HCT116 (cell line): ENCODE results near the gene ARNT2.

ENCODE experiments used
- JUND ChIP-seq: IDR thresholded peaks from 2 replicates; pipeline ENCODE4 v1.6.1; 2012
- POLR2A ChIP-seq: IDR thresholded peaks from 2 replicates; pipeline ENCODE4 v1.7.0; 2011; ENCODE audit warnings: borderline replicate concordance; ENCODE audit not compliant: insufficient read depth, insufficient read length; ENCODE audit errors: extremely low read depth
- RAD21 ChIP-seq: IDR thresholded peaks from 2 replicates; pipeline ENCODE4 v1.6.1; 2012; ENCODE audit warnings: low read depth, mild to moderate bottlenecking
- SP1 ChIP-seq: IDR thresholded peaks from 2 replicates; pipeline ENCODE4 v1.6.1; 2012; ENCODE audit warnings: low read depth
- YY1 ChIP-seq: IDR thresholded peaks from 2 replicates; pipeline ENCODE4 v1.6.1; 2011; ENCODE audit warnings: low read length, low read depth, moderate library complexity, mild to moderate bottlenecking; ENCODE audit not compliant: insufficient replicate concordance; ENCODE audit errors: extremely low read depth
- TF ChIP-seq, protein P1 (sequence below), 3 experiments: fragments of 200-600 bp in 1 of 3; sonication (generic) in 1 of 3; IDR thresholded peaks in 2 of 3; conservative IDR thresholded peaks in 1 of 3; 2 replicates each; pipeline ENCODE4 v1.5.1; 2012 to 2017; ENCODE audit warnings: low read depth in 2 of 3, low read length in 2 of 3, antibody characterized with exemption in 1 of 3, borderline replicate concordance in 1 of 3, control low read depth in 1 of 3, mild to moderate bottlenecking in 1 of 3, mixed read lengths in 1 of 3, mixed run types in 1 of 3, moderate library complexity in 1 of 3; ENCODE audit not compliant: insufficient read depth in 1 of 3
- TF ChIP-seq, protein P2 (sequence below): IDR thresholded peaks from 2 replicates; pipeline ENCODE4 v1.6.1; 2012; ENCODE audit warnings: low read depth

DNA sequence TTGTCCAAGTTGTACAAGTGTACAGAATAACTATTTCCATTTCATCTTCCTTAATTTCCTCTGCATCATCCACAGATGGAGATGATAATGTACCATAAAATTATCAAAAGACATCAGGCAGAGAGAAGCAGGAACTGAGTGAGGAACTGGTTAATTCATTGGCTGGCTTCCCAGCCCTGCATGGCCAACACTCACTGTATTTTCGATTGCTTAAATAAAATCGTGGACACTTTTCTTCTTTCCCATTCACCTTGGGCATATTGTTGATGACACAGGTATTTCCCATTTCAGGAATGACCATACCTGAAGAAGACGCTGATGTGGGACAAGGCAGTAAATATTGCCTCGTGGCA lies 146.7 kb downstream of the ARNT2 start:
- TF ChIP-seq YY1 (no peak), JUND (no peak), RAD21 (no peak), SP1 (no peak), POLR2A (no peak)
- TF ChIP-seq, protein P1, sequence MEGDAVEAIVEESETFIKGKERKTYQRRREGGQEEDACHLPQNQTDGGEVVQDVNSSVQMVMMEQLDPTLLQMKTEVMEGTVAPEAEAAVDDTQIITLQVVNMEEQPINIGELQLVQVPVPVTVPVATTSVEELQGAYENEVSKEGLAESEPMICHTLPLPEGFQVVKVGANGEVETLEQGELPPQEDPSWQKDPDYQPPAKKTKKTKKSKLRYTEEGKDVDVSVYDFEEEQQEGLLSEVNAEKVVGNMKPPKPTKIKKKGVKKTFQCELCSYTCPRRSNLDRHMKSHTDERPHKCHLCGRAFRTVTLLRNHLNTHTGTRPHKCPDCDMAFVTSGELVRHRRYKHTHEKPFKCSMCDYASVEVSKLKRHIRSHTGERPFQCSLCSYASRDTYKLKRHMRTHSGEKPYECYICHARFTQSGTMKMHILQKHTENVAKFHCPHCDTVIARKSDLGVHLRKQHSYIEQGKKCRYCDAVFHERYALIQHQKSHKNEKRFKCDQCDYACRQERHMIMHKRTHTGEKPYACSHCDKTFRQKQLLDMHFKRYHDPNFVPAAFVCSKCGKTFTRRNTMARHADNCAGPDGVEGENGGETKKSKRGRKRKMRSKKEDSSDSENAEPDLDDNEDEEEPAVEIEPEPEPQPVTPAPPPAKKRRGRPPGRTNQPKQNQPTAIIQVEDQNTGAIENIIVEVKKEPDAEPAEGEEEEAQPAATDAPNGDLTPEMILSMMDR (IDR thresholded peaks at IDR 0.05 in 2 of 3, conservative IDR thresholded peaks at IDR 0.05 in 1 of 3; ENCODE audit: borderline replicate concordance in 1 of 3, insufficient read depth in 1 of 3, low read depth in 2 of 3, low read length in 2 of 3): no peak
- TF ChIP-seq, protein P2, sequence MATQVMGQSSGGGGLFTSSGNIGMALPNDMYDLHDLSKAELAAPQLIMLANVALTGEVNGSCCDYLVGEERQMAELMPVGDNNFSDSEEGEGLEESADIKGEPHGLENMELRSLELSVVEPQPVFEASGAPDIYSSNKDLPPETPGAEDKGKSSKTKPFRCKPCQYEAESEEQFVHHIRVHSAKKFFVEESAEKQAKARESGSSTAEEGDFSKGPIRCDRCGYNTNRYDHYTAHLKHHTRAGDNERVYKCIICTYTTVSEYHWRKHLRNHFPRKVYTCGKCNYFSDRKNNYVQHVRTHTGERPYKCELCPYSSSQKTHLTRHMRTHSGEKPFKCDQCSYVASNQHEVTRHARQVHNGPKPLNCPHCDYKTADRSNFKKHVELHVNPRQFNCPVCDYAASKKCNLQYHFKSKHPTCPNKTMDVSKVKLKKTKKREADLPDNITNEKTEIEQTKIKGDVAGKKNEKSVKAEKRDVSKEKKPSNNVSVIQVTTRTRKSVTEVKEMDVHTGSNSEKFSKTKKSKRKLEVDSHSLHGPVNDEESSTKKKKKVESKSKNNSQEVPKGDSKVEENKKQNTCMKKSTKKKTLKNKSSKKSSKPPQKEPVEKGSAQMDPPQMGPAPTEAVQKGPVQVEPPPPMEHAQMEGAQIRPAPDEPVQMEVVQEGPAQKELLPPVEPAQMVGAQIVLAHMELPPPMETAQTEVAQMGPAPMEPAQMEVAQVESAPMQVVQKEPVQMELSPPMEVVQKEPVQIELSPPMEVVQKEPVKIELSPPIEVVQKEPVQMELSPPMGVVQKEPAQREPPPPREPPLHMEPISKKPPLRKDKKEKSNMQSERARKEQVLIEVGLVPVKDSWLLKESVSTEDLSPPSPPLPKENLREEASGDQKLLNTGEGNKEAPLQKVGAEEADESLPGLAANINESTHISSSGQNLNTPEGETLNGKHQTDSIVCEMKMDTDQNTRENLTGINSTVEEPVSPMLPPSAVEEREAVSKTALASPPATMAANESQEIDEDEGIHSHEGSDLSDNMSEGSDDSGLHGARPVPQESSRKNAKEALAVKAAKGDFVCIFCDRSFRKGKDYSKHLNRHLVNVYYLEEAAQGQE: no peak
